ENCODE results near the gene HOXC5. TPM values are rescaled to one million over a fixed set of nuclear protein-coding genes. Genes with fewer than 3 reads are reported as not detected.
A peak's percentile ranks its signal among the peaks of the same experiment; 100 is the strongest.

The HOXC5 gene
- polyA plus RNA-seq, 3 donors, result not detected

GRCh38 chr12:53999559-54000115 lies 33.2 kb upstream of the HOXC5 start:
- Histone ChIP-seq H3K79me2 (ENCODE audit: insufficient read depth, low read length) (no peaks in the 10 kb centered on the region), H3K4me2 (replicated peaks; ENCODE audit: extremely low read depth, low read length, poor library complexity, severe bottlenecking) (peak overlapping the region; percentile 24), H3K9me3 (replicated peaks in 1 of 2; ENCODE audit: control insufficient read depth in 1 of 2, insufficient read depth in 1 of 2, low read length in 2 of 2) (peaks cover 3 to 55% of the 10 kb centered on the region in 2 donors), H3K4me1 (ENCODE audit: control insufficient read depth in 1 of 2, insufficient read depth in 2 of 2, low read length in 2 of 2) (peaks cover 15 to 30% of the 10 kb centered on the region in 2 donors), H3K36me3 (replicated peaks in 1 of 2; ENCODE audit: control insufficient read depth in 1 of 2, insufficient read depth in 2 of 2, low read length in 2 of 2) (no peaks in the 10 kb centered on the region), H3K4me3 (replicated peaks in 1 of 3; ENCODE audit: low read depth in 2 of 3, low read length in 3 of 3) (no peak overlapping the region), H3K9ac (ENCODE audit: insufficient read depth, low read length, poor library complexity, severe bottlenecking) (no peak overlapping the region), H2AFZ (ENCODE audit: insufficient read depth, low read depth, low read length, poor library complexity, severe bottlenecking) (no peak overlapping the region), H3K27ac (ENCODE audit: low read depth in 1 of 2, low read length in 2 of 2) (no peak overlapping the region), H3K27me3 (ENCODE audit: control insufficient read depth in 2 of 2, insufficient read depth in 2 of 2, low read length in 2 of 2) (peaks cover 94 to 100% of the 10 kb centered on the region in 2 donors), H4K20me1 (ENCODE audit: insufficient read depth, low read length) (no peaks in the 10 kb centered on the region)
- Mint-ChIP-seq H3K36me3 (peaks cover 3 to 16% of the 10 kb centered on the region in 2 donors), H3K27me3 (ENCODE audit: low read depth in 3 of 3) (peaks cover 98 to 100% (median 100%) of the 10 kb centered on the region in 3 donors), H3K27ac (no peak overlapping the region), H3K9me3 (peaks cover 0 to 57% (median 25%) of the 10 kb centered on the region in 7 donors), H3K4me1 (peaks cover 25% of the 10 kb centered on the region), H3K4me3 (peak overlapping the region in 1 of 2 donors; percentile 73)
- intact Hi-C loops (cut with micrococcal nuclease), result loop anchor here in 1 of 2 donors (5.0 kb wide), 1 partner anchor 47 kb away; the partner anchor contains the start of gene HOXC12
- no peak for DNase-seq
- TF ChIP-seq CTCF (IDR thresholded peaks at IDR 0.05), result no peak
- WGBS (ENCODE audit: insufficient coverage), result 3% methylated on average over 17 of the region's 35 CpGs

GRCh38 chr12:54000116-54001114 lies 32.4 kb upstream of the HOXC5 start, which contains the start of gene HOXC9:
Gene HOXC9 (plus strand): TSS chr12:54000161. CDS start chr12:54000189, 28 bp downstream.
- Histone ChIP-seq H2AFZ (ENCODE audit: insufficient read depth, low read depth, low read length, poor library complexity, severe bottlenecking) (peak within 1 kb of the TSS; percentile 13), H3K4me1 (ENCODE audit: control insufficient read depth in 1 of 2, insufficient read depth in 2 of 2, low read length in 2 of 2) (peaks cover 13 to 23% of the 10 kb centered on the region in 2 donors), H3K79me2 (ENCODE audit: insufficient read depth, low read length) (no peaks in the 10 kb centered on the region), H3K36me3 (replicated peaks in 1 of 2; ENCODE audit: control insufficient read depth in 1 of 2, insufficient read depth in 2 of 2, low read length in 2 of 2) (no peaks in the 10 kb centered on the region), H3K9me3 (replicated peaks in 1 of 2; ENCODE audit: control insufficient read depth in 1 of 2, insufficient read depth in 1 of 2, low read length in 2 of 2) (peaks cover 3 to 59% of the 10 kb centered on the region in 2 donors), H4K20me1 (ENCODE audit: insufficient read depth, low read length) (no peaks in the 10 kb centered on the region), H3K4me3 (replicated peaks in 1 of 3; ENCODE audit: low read depth in 2 of 3, low read length in 3 of 3) (no peak within 1 kb of the TSS), H3K27ac (ENCODE audit: low read depth in 1 of 2, low read length in 2 of 2) (no peak within 1 kb of the TSS), H3K27me3 (ENCODE audit: control insufficient read depth in 2 of 2, insufficient read depth in 2 of 2, low read length in 2 of 2) (peaks cover 93 to 100% of the 10 kb centered on the region in 2 donors), H3K9ac (ENCODE audit: insufficient read depth, low read length, poor library complexity, severe bottlenecking) (no peak within 1 kb of the TSS), H3K4me2 (replicated peaks; ENCODE audit: extremely low read depth, low read length, poor library complexity, severe bottlenecking) (peak within 1 kb of the TSS; percentile 24)
- no peak for TF ChIP-seq CTCF (IDR thresholded peaks at IDR 0.05)
- Mint-ChIP-seq H3K27me3 (ENCODE audit: low read depth in 3 of 3) (peaks cover 98 to 100% (median 100%) of the 10 kb centered on the region in 3 donors), H3K27ac (no peak within 1 kb of the TSS), H3K4me1 (peaks cover 18% of the 10 kb centered on the region), H3K36me3 (peaks cover 3 to 16% of the 10 kb centered on the region in 2 donors), H3K9me3 (peaks cover 0 to 50% (median 22%) of the 10 kb centered on the region in 7 donors), H3K4me3 (peak within 1 kb of the TSS in 1 of 2 donors; percentile 74)
- DNase-seq, result no peak
- 3% methylated on average over 79 of the region's 87 CpGs for WGBS (ENCODE audit: insufficient coverage)
- intact Hi-C loops (cut with micrococcal nuclease), result no loop called here

All from CD14-positive monocyte (primary cell).